Stimulated activated CD8-positive, alpha-beta memory T cell treated with anti-CD3 and anti-CD28 coated beads, Interleukin-7, amount 100 ng/mL, for 1 hour (primary cell): ENCODE data around the gene HPS4.

Experiments
- DNase-seq, 2 donors: peaks; one replicate each; pipeline ENCODE4 v3.0.0-alpha.2; 2020; ENCODE audit warnings: low read depth in 2 of 2

The HPS4 gene

GRCh38 chr22:26499188-26499703 lies 15.7 kb upstream of the HPS4 start:
- DNase-seq, result no peak

GRCh38 chr22:26496456-26496855 lies 12.9 kb upstream of the HPS4 start:
- DNase-seq, result no peak

- no peak for DNase-seq
Observed at GRCh38 chr22:26494506-26494905, 10.9 kb upstream of the HPS4 start.

- no peak for DNase-seq
Observed at GRCh38 chr22:26492220-26492619, 8.6 kb upstream of the HPS4 start.

GRCh38 chr22:26489447-26490036 lies 6.0 kb upstream of the HPS4 start:
- no peak for DNase-seq

- DNase-seq, result no peak
Observed at GRCh38 chr22:26487996-26488395, 4.4 kb upstream of the HPS4 start.

GRCh38 chr22:26486394-26486793 lies 2.8 kb upstream of the HPS4 start:
- DNase-seq, result no peak

- no peak for DNase-seq
Observed at GRCh38 chr22:26485806-26486390, 2.3 kb upstream of the HPS4 start.

- DNase-seq, result no peak
Observed at GRCh38 chr22:26485013-26485412, 1.4 kb upstream of the HPS4 start.

- no peak for DNase-seq
Observed at GRCh38 chr22:26484360-26484706, 750 bp upstream of the HPS4 start.

GRCh38 chr22:26483043-26483438 lies 542 bp downstream of the HPS4 start:
- no peak for DNase-seq

GRCh38 chr22:26482161-26482560 lies 1.4 kb downstream of the HPS4 start:
- DNase-seq, result no peak

GRCh38 chr22:26481694-26482093 lies 1.9 kb downstream of the HPS4 start:
- no peak for DNase-seq

GRCh38 chr22:26481112-26481693 lies 2.4 kb downstream of the HPS4 start:
- no peak for DNase-seq

GRCh38 chr22:26480611-26480932 lies 3.0 kb downstream of the HPS4 start:
- DNase-seq, result no peak

GRCh38 chr22:26479792-26480610 lies 3.6 kb downstream of the HPS4 start:
- no peak for DNase-seq

- DNase-seq, result no peak
Observed at GRCh38 chr22:26479043-26479791, 4.4 kb downstream of the HPS4 start.

- no peak for DNase-seq
Observed at GRCh38 chr22:26477341-26477731, 6.2 kb downstream of the HPS4 start.

GRCh38 chr22:26476705-26477340 lies 6.8 kb downstream of the HPS4 start:
- no peak for DNase-seq

- DNase-seq, result no peak
Observed at GRCh38 chr22:26474682-26475081, 8.9 kb downstream of the HPS4 start.

GRCh38 chr22:26471522-26471921 lies 12.1 kb downstream of the HPS4 start:
- DNase-seq, result no peak

- DNase-seq, result no peak
Observed at GRCh38 chr22:26470807-26471206, 12.8 kb downstream of the HPS4 start.
